ENCODE results near the gene LAG3.
"Not testable (repeated sequence)": the region's sequence is repeated elsewhere in the genome, so short reads cannot be mapped to it uniquely, and the experiment has no call there.

The LAG3 gene

GRCh38 chr12:6742080-6742479 lies 30.2 kb upstream of the LAG3 start:
- not testable (repeated sequence) for H3K27me3 ChIP-seq (ENCODE audit: control insufficient read depth, insufficient read depth, low read length); H3K4me1 ChIP-seq (ENCODE audit: control insufficient read depth, insufficient read depth, low read length)
- peaks cover 16% of the 10 kb centered on the region for H3K36me3 ChIP-seq (ENCODE audit: control insufficient read depth, insufficient read depth, low read length)

GRCh38 chr12:6742834-6743233 lies 29.5 kb upstream of the LAG3 start:
- H3K9ac ChIP-seq (ENCODE audit: low read depth, low read length), result no peak overlapping the region
- H3K27ac ChIP-seq (ENCODE audit: low read depth, low read length), result no peak overlapping the region
- peaks cover 23% of the 10 kb centered on the region for H3K36me3 ChIP-seq (ENCODE audit: control insufficient read depth, insufficient read depth, low read length)
- H3K4me1 ChIP-seq (ENCODE audit: control insufficient read depth, insufficient read depth, low read length), result no peaks in the 10 kb centered on the region
- H3K4me3 ChIP-seq (ENCODE audit: low read depth, low read length), result no peak overlapping the region
- H3K9me3 ChIP-seq (ENCODE audit: control insufficient read depth, insufficient read depth, low read length), result no peaks in the 10 kb centered on the region
- H3K27me3 ChIP-seq (ENCODE audit: control insufficient read depth, insufficient read depth, low read length), result no peaks in the 10 kb centered on the region

More at GRCh38 chr12:6742080-6742479, 30.2 kb upstream of the LAG3 start:
- not testable (repeated sequence) for H3K9me3 ChIP-seq (ENCODE audit: control insufficient read depth, insufficient read depth, low read length); H3K4me3 ChIP-seq (ENCODE audit: low read depth, low read length); H3K27ac ChIP-seq (ENCODE audit: low read depth, low read length); H3K9ac ChIP-seq (ENCODE audit: low read depth, low read length)

- not testable (repeated sequence) for H3K27me3 ChIP-seq (ENCODE audit: control insufficient read depth, insufficient read depth, low read length); H3K9ac ChIP-seq (ENCODE audit: low read depth, low read length); H3K27ac ChIP-seq (ENCODE audit: low read depth, low read length); H3K9me3 ChIP-seq (ENCODE audit: control insufficient read depth, insufficient read depth, low read length); H3K4me3 ChIP-seq (ENCODE audit: low read depth, low read length); H3K4me1 ChIP-seq (ENCODE audit: control insufficient read depth, insufficient read depth, low read length)
- peaks cover 28% of the 10 kb centered on the region for H3K36me3 ChIP-seq (ENCODE audit: control insufficient read depth, insufficient read depth, low read length)
Measured at GRCh38 chr12:6743300-6743699, 29.0 kb upstream of the LAG3 start.

GRCh38 chr12:6745741-6746525 lies 26.4 kb upstream of the LAG3 start:
- Histone ChIP-seq H3K9ac (ENCODE audit: low read depth, low read length) (no peak overlapping the region), H3K27ac (ENCODE audit: low read depth, low read length) (no peak overlapping the region), H3K4me3 (ENCODE audit: low read depth, low read length) (no peak overlapping the region), H3K9me3 (ENCODE audit: control insufficient read depth, insufficient read depth, low read length) (no peaks in the 10 kb centered on the region), H3K27me3 (ENCODE audit: control insufficient read depth, insufficient read depth, low read length) (no peaks in the 10 kb centered on the region), H3K36me3 (ENCODE audit: control insufficient read depth, insufficient read depth, low read length) (peaks cover 53% of the 10 kb centered on the region), H3K4me1 (ENCODE audit: control insufficient read depth, insufficient read depth, low read length) (no peaks in the 10 kb centered on the region)

GRCh38 chr12:6747216-6747615 lies 25.1 kb upstream of the LAG3 start:
- H3K4me3 ChIP-seq (ENCODE audit: low read depth, low read length), result no peak overlapping the region
- no peaks in the 10 kb centered on the region for H3K9me3 ChIP-seq (ENCODE audit: control insufficient read depth, insufficient read depth, low read length)
- no peaks in the 10 kb centered on the region for H3K27me3 ChIP-seq (ENCODE audit: control insufficient read depth, insufficient read depth, low read length)
- H3K36me3 ChIP-seq (ENCODE audit: control insufficient read depth, insufficient read depth, low read length), result peaks cover 64% of the 10 kb centered on the region
- no peak overlapping the region for H3K9ac ChIP-seq (ENCODE audit: low read depth, low read length)
- H3K4me1 ChIP-seq (ENCODE audit: control insufficient read depth, insufficient read depth, low read length), result peaks cover 4% of the 10 kb centered on the region
- no peak overlapping the region for H3K27ac ChIP-seq (ENCODE audit: low read depth, low read length)

GRCh38 chr12:6748761-6749160 lies 23.6 kb upstream of the LAG3 start:
- Histone ChIP-seq H3K4me1 (ENCODE audit: control insufficient read depth, insufficient read depth, low read length) (peaks cover 6% of the 10 kb centered on the region), H3K27me3 (ENCODE audit: control insufficient read depth, insufficient read depth, low read length) (no peaks in the 10 kb centered on the region), H3K36me3 (ENCODE audit: control insufficient read depth, insufficient read depth, low read length) (peaks cover 64% of the 10 kb centered on the region), H3K9ac (ENCODE audit: low read depth, low read length) (no peak overlapping the region), H3K4me3 (ENCODE audit: low read depth, low read length) (no peak overlapping the region), H3K9me3 (ENCODE audit: control insufficient read depth, insufficient read depth, low read length) (no peaks in the 10 kb centered on the region), H3K27ac (ENCODE audit: low read depth, low read length) (no peak overlapping the region)

GRCh38 chr12:6750506-6750905 lies 21.8 kb upstream of the LAG3 start:
- H3K36me3 ChIP-seq (ENCODE audit: control insufficient read depth, insufficient read depth, low read length), result peaks cover 63% of the 10 kb centered on the region
- no peaks in the 10 kb centered on the region for H3K27me3 ChIP-seq (ENCODE audit: control insufficient read depth, insufficient read depth, low read length)
- H3K9ac ChIP-seq (ENCODE audit: low read depth, low read length), result no peak overlapping the region
- peaks cover 12% of the 10 kb centered on the region for H3K4me1 ChIP-seq (ENCODE audit: control insufficient read depth, insufficient read depth, low read length)
- no peaks in the 10 kb centered on the region for H3K9me3 ChIP-seq (ENCODE audit: control insufficient read depth, insufficient read depth, low read length)
- no peak overlapping the region for H3K27ac ChIP-seq (ENCODE audit: low read depth, low read length)
- no peak overlapping the region for H3K4me3 ChIP-seq (ENCODE audit: low read depth, low read length)

- no peaks in the 10 kb centered on the region for H3K27me3 ChIP-seq (ENCODE audit: control insufficient read depth, insufficient read depth, low read length)
- H3K36me3 ChIP-seq (ENCODE audit: control insufficient read depth, insufficient read depth, low read length), result peaks cover 51% of the 10 kb centered on the region
- no peak overlapping the region for H3K9ac ChIP-seq (ENCODE audit: low read depth, low read length)
Measured at GRCh38 chr12:6751767-6752166, 20.6 kb upstream of the LAG3 start.

GRCh38 chr12:6752167-6752920 lies 20.0 kb upstream of the LAG3 start:
- Histone ChIP-seq H3K4me1 (ENCODE audit: control insufficient read depth, insufficient read depth, low read length) (peaks cover 12% of the 10 kb centered on the region), H3K36me3 (ENCODE audit: control insufficient read depth, insufficient read depth, low read length) (peaks cover 46% of the 10 kb centered on the region), H3K9me3 (ENCODE audit: control insufficient read depth, insufficient read depth, low read length) (no peaks in the 10 kb centered on the region), H3K27ac (ENCODE audit: low read depth, low read length) (peak overlapping the region; percentile 98), H3K4me3 (ENCODE audit: low read depth, low read length) (peak overlapping the region; percentile 93), H3K9ac (ENCODE audit: low read depth, low read length) (peak overlapping the region; percentile 86), H3K27me3 (ENCODE audit: control insufficient read depth, insufficient read depth, low read length) (no peaks in the 10 kb centered on the region)

More at GRCh38 chr12:6751767-6752166, 20.6 kb upstream of the LAG3 start:
- peaks cover 12% of the 10 kb centered on the region for H3K4me1 ChIP-seq (ENCODE audit: control insufficient read depth, insufficient read depth, low read length)
- no peak overlapping the region for H3K27ac ChIP-seq (ENCODE audit: low read depth, low read length)
- no peaks in the 10 kb centered on the region for H3K9me3 ChIP-seq (ENCODE audit: control insufficient read depth, insufficient read depth, low read length)
- H3K4me3 ChIP-seq (ENCODE audit: low read depth, low read length), result peak overlapping the region; percentile 93

- peak within 1 kb of the TSS; percentile 98 for H3K27ac ChIP-seq (ENCODE audit: low read depth, low read length)
- no peaks in the 10 kb centered on the region for H3K9me3 ChIP-seq (ENCODE audit: control insufficient read depth, insufficient read depth, low read length)
- H3K27me3 ChIP-seq (ENCODE audit: control insufficient read depth, insufficient read depth, low read length), result no peaks in the 10 kb centered on the region
- H3K9ac ChIP-seq (ENCODE audit: low read depth, low read length), result peak within 1 kb of the TSS; percentile 86
- H3K4me3 ChIP-seq (ENCODE audit: low read depth, low read length), result peak within 1 kb of the TSS; percentile 93
- H3K4me1 ChIP-seq (ENCODE audit: control insufficient read depth, insufficient read depth, low read length), result peaks cover 12% of the 10 kb centered on the region
- H3K36me3 ChIP-seq (ENCODE audit: control insufficient read depth, insufficient read depth, low read length), result peaks cover 38% of the 10 kb centered on the region
Measured at GRCh38 chr12:6752921-6753771, 19.2 kb upstream of the LAG3 start, which contains the start of gene MLF2. Gene MLF2 (minus strand): TSS chr12:6753141. CDS start chr12:6752334, 807 bp downstream.
